Loucy (cell line): ENCODE data around the gene MOK.

Experiments used
- EZH2phosphoT487 ChIP-seq: fragments of 200-600 bp; IDR thresholded peaks from 2 replicates; pipeline ENCODE4 v1.6.1; 2018; ENCODE audit warnings: antibody characterized with exemption, mild to moderate bottlenecking, moderate library complexity, borderline replicate concordance
- TF ChIP-seq, protein P1 (sequence below): fragments of 200-600 bp; sonication (generic); conservative IDR thresholded peaks from 2 replicates; pipeline ENCODE4 v1.5.1; 2014; ENCODE audit warnings: mild to moderate bottlenecking, antibody characterized with exemption, low read length

DNA sequence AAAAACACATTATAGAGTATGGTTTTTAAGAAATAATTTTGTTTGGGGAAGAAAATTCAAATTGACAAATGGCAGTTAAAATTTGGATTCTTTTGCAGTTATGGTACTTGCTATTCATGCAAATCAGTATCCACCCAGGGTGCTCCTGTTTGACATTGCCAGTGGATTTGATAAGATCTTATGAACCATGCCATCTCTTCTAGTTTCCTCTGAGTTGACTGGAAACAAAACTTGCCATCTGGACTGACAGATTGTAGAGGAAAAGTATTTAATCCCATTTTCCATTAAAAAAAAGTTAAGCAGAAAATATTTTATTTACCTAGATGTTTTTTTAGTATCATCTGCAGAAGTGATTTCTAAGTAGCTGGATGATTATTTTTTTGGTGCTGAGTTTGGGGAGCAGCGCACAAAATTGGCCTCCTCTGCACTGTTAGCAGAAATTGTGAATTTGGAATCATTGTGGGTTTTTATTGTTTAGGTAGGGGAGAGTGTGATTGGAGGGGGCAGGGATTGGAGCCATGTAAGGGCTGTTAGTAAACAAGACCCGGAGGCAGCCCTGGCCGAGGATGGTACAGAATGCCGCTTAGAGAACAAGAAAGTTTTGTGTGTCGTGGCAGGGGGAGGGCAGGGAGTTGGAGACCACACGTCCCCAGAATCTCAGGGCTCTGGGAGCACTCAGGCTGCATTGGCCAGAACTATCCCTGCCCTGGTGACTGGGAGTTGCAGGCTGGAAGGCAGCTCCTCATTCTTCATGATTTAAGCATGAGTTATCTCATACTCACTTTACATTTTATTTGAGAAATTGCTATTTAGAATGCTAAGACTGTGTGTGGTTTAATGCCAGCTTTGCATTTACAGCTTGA is 108.7 kb downstream of the MOK start:
- TF ChIP-seq, protein P1, sequence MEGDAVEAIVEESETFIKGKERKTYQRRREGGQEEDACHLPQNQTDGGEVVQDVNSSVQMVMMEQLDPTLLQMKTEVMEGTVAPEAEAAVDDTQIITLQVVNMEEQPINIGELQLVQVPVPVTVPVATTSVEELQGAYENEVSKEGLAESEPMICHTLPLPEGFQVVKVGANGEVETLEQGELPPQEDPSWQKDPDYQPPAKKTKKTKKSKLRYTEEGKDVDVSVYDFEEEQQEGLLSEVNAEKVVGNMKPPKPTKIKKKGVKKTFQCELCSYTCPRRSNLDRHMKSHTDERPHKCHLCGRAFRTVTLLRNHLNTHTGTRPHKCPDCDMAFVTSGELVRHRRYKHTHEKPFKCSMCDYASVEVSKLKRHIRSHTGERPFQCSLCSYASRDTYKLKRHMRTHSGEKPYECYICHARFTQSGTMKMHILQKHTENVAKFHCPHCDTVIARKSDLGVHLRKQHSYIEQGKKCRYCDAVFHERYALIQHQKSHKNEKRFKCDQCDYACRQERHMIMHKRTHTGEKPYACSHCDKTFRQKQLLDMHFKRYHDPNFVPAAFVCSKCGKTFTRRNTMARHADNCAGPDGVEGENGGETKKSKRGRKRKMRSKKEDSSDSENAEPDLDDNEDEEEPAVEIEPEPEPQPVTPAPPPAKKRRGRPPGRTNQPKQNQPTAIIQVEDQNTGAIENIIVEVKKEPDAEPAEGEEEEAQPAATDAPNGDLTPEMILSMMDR: no peak
- no peak for TF ChIP-seq EZH2phosphoT487
